AG09319 (cell line): ENCODE measurements around the gene CASP9.

Source experiments
- DNase-seq: peaks from one replicate; pipeline ENCODE4 v3.0.0-alpha.2; 2010; ENCODE audit warnings: low read depth; ENCODE audit errors: extremely low read depth
- CTCF ChIP-seq: IDR thresholded peaks from 2 replicates; pipeline ENCODE4 v1.5.1; 2011; ENCODE audit warnings: low read depth, mild to moderate bottlenecking, inconsistent platforms, low read length, moderate library complexity

CASP9 gene

GRCh38 chr1:15524021-15524282 lies at the start of gene CASP9:
Gene CASP9 (minus strand): TSS chr1:15524215. CDS start chr1:15524200, 15 bp downstream.
- DNase-seq: no peak

GRCh38 chr1:15573477-15573876 lies 49.5 kb upstream of the CASP9 start:
- DNase-seq: no peak
- TF ChIP-seq CTCF: no peak

More at GRCh38 chr1:15524021-15524282, at the start of gene CASP9:
- no peak for TF ChIP-seq CTCF

GRCh38 chr1:15571266-15571665 lies 47.3 kb upstream of the CASP9 start:
- TF ChIP-seq CTCF: no peak
- DNase-seq: no peak

GRCh38 chr1:15570861-15571260 lies 46.8 kb upstream of the CASP9 start:
- no peak for TF ChIP-seq CTCF
- no peak for DNase-seq

- DNase-seq: no peak
- TF ChIP-seq CTCF: no peak
Measured at GRCh38 chr1:15568387-15569073, 44.5 kb upstream of the CASP9 start.

DNA sequence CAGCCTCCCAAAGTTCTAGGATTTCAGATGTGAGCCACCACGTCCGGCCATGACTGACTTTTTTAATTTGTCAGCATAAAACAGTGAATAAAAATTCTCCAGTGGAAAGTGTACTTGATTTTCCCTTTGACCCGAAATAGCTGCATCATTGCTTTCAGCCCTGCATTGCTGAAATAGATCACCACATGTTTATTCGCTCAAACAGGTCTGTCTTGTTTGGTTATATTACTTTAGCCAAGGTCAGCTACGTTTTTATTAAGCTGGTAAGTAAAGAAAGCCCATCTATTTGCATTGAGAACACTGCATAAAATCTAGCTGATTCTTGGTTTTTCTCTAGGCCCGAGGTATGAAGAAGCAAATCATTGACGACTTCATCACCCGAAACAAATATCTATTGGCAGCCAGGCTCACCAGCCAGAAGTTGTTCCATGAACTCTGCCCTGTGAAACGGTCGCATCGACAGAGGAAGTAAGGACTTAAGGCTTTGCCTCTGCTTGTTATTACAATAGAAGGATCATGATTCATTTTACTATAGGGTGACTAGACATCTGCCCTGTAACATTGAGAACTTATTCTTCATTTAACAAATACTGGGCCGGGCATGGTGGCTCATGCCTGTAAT lies 35.3 kb upstream of the CASP9 start:
- no peak for TF ChIP-seq CTCF
- DNase-seq: no peak

DNA sequence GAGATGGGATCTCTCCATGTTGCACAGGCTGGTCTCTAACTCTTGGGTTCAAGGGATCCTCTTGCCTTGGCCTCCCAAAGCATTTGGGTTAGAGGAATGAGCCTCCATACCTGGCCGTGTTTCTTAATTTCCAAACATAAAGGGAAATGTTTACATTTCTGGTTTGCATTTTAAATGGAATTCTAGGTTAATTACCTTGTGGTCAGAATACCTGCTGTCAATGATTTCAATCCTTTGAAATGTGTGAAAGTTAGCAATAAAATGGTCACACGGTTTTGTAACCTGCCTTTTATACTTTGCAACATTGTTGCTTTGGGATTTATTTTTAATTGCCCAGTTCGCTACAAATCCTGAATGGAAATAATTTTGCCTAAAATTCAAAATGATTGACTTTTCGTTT lies 34.5 kb upstream of the CASP9 start:
- no peak for DNase-seq

More for the DNA sequence above, 34.5 kb upstream of the CASP9 start:
- TF ChIP-seq CTCF: no peak
